Natural killer cell (primary cell): ENCODE measurements around the gene PCYT2. TPM values are rescaled to one million over a fixed set of nuclear protein-coding genes. Genes with fewer than 3 reads are reported as not detected.

Experiments used
- ATAC-seq, 3 donors: fragments of 150-1000 bp in 2 of 3; fragments of 200-7000 bp in 1 of 3; cut with Tn5 transposase; 1 replicate in 1 of 3; 2 replicates in 2 of 3; pipeline ENCODE4 v1.10.0; 2021; ENCODE audit warnings: mild to moderate bottlenecking in 2 of 3, moderate library complexity in 2 of 3
- DNase-seq, 2 donors: peaks; one replicate each; pipeline versions ENCODE4 v3.0.0 to v3.0.0-alpha.2; 2013 to 2021; ENCODE audit warnings: mixed read lengths in 1 of 2
- H3K27ac ChIP-seq: one replicate; pipeline ENCODE4 v1.5.1; 2013; ENCODE audit warnings: mild to moderate bottlenecking, low read length
- H3K27me3 ChIP-seq: one replicate; pipeline ENCODE4 v1.6.1; 2013; ENCODE audit warnings: low read length; ENCODE audit not compliant: control insufficient read depth, insufficient read depth
- H3K36me3 ChIP-seq: one replicate; pipeline ENCODE4 v1.6.1; 2013; ENCODE audit warnings: low read length; ENCODE audit not compliant: control insufficient read depth, insufficient read depth
- H3K4me1 ChIP-seq: one replicate; pipeline ENCODE4 v1.6.1; 2013; ENCODE audit warnings: low read length; ENCODE audit not compliant: control insufficient read depth, insufficient read depth
- H3K4me3 ChIP-seq: one replicate; pipeline ENCODE4 v1.5.1; 2013; ENCODE audit warnings: low read length
- H3K9me3 ChIP-seq: one replicate; pipeline ENCODE4 v1.6.1; 2013; ENCODE audit warnings: low read length; ENCODE audit not compliant: control insufficient read depth, insufficient read depth
- H3K27ac Mint-ChIP-seq, 2 donors: one replicate each; pipeline ENCODE4 v1.8.0; 2022; ENCODE audit warnings: mild to moderate bottlenecking in 2 of 2, mixed read lengths in 2 of 2, moderate library complexity in 1 of 2
- H3K27me3 Mint-ChIP-seq, 2 donors: one replicate each; pipeline ENCODE4 v1.8.0; 2022; ENCODE audit warnings: low read depth in 2 of 2, mixed read lengths in 2 of 2
- H3K36me3 Mint-ChIP-seq: one replicate; pipeline ENCODE4 v1.8.0; 2022; ENCODE audit warnings: mixed read lengths
- H3K4me1 Mint-ChIP-seq, 2 donors: one replicate each; pipeline ENCODE4 v1.8.0; 2022; ENCODE audit warnings: mixed read lengths in 2 of 2
- H3K4me3 Mint-ChIP-seq: one replicate; pipeline ENCODE4 v1.8.0; 2022; ENCODE audit warnings: mild to moderate bottlenecking, moderate library complexity, mixed read lengths
- H3K9me3 Mint-ChIP-seq, 2 donors: one replicate each; pipeline ENCODE4 v1.8.0; 2022; ENCODE audit warnings: mixed read lengths in 2 of 2
- WGBS: methylation state at CpG from one replicate; pipeline ENCODE4 v1.1.7; 2013; ENCODE audit warnings: missing lambda C conversion rate; ENCODE audit not compliant: insufficient coverage; 5-methylcytosine and 5-hydroxymethylcytosine counted together
- intact Hi-C: fragments of 100-400 bp; cut with micrococcal nuclease; formaldehyde crosslinking; loops from one replicate; pipeline ENCODE4 v1.14.2; 2022
- total RNA-seq, 4 donors: library from RNA; stranded (reverse); fragments of 120-200 nt in 1 of 4; gene quantifications; one replicate each; pipeline versions ENCODE4 v1.2.3 to v1.2.4, GENCODE V29; 2013 to 2022
- TF ChIP-seq, protein P1 (sequence below): fragments of 200-600 bp; IDR thresholded peaks from one replicate; pipeline ENCODE4 v1.8.0; 2022; ENCODE audit warnings: antibody characterized with exemption

PCYT2 gene
- total RNA-seq, 3 donors from 2014 or later (not counting 1 experiment from before 2014, with no cell fraction given): 30.6 to 34.4 (median 34.2) TPM

DNA sequence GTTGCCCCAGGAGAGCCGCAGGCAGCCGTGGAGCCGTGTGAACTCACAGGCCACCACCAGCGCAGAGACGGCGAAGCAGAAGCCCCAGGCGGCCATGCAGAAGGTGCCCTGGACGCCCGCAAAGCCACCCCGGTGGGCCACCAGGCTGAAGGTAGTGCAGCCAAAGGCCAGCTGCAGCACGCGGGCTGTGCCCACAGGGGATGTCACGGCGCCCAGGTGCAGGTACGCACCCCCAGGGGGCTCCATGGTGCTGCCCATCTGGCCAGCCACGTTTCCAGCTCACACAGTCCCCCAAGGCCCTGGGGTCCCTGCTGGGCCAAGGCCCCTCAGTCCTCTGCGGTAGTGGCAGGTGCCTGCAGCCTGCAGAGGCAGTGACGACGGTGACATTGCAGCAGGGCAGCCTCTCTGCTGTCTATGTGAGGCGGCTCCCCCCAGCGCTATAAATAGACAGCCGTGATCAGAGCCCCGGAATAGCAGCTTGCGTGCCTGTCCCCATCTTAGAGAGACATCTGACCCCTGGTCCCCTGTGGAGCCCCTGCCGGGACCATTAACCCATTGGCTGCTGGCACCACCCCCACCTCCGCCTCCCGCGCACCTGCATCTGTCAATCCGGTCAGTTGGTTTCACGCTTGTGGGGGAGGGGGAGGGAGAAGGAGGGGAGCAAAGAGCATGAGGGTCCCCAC is 30.4 kb upstream of the PCYT2 start:
- H3K27me3 ChIP-seq: peaks cover 6% of the 10 kb centered on the region
- no peak overlapping the region for H3K27ac Mint-ChIP-seq
- H3K36me3 Mint-ChIP-seq: no peaks in the 10 kb centered on the region
- no peak overlapping the region for H3K4me3 Mint-ChIP-seq
- DNase-seq (no peak), ATAC-seq (no peak)
- H3K4me3 ChIP-seq: no peak overlapping the region
- H3K9me3 Mint-ChIP-seq: no peaks in the 10 kb centered on the region
- intact Hi-C loops: no loop called here
- H3K27me3 Mint-ChIP-seq: no peaks in the 10 kb centered on the region
- peaks cover 9% of the 10 kb centered on the region for H3K4me1 ChIP-seq
- peaks cover 0 to 7% of the 10 kb centered on the region in 2 donors for H3K4me1 Mint-ChIP-seq
- H3K36me3 ChIP-seq: no peaks in the 10 kb centered on the region
- TF ChIP-seq, protein P1, sequence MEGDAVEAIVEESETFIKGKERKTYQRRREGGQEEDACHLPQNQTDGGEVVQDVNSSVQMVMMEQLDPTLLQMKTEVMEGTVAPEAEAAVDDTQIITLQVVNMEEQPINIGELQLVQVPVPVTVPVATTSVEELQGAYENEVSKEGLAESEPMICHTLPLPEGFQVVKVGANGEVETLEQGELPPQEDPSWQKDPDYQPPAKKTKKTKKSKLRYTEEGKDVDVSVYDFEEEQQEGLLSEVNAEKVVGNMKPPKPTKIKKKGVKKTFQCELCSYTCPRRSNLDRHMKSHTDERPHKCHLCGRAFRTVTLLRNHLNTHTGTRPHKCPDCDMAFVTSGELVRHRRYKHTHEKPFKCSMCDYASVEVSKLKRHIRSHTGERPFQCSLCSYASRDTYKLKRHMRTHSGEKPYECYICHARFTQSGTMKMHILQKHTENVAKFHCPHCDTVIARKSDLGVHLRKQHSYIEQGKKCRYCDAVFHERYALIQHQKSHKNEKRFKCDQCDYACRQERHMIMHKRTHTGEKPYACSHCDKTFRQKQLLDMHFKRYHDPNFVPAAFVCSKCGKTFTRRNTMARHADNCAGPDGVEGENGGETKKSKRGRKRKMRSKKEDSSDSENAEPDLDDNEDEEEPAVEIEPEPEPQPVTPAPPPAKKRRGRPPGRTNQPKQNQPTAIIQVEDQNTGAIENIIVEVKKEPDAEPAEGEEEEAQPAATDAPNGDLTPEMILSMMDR: no peak
- WGBS: 58% methylated on average over 30 of the region's 30 CpGs
- H3K27ac ChIP-seq: no peak overlapping the region
- no peaks in the 10 kb centered on the region for H3K9me3 ChIP-seq

DNA sequence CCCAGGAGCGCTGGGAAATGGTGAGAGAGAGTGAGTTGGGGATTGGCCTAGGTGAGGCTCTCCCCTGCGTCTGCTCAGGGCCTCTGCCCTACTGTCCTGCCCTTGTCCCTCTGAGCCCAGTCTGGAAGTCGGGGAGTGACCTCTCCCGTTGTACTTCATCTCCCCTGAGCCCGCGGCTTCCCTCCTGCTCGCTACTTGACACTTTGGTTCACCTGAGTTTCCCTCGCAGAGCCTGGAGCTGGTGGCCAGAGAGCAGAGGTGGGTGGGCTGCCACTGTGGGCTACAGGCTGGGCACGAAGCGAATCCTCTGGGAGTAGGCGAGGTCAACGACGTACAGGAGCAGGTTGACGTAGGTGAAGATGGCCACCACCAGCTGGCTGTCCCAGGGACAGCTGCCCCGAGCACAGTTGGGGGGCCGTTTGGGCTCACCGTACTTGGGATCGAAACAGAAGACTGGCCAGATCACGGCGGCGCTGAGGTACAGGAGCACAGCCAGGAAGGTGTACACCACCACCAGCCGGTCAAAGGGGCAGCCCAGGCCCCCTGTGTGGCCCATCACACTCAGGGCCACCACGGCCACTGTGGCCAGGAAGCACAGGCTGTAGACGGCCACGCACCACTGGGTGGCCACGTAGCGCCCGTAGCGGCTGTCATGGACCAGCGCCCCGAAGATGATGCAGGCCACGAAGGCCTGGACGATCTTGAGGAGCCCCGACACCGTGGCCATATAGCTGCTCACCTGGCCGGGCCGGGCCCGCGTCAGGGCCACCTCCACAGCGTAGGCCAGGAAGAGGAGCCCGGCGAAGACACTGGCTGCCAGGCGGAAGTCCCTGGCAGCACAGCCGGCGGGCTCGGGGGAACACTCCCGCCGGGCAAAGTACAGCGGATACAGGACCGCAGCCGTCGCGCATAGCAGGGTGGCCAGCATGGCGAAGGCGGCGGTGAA is 29.6 kb upstream of the PCYT2 start:
- H3K4me3 Mint-ChIP-seq: no peak overlapping the region
- no peak for DNase-seq
- Histone ChIP-seq H3K27ac (no peak overlapping the region), H3K9me3 (no peaks in the 10 kb centered on the region), H3K4me1 (peaks cover 12% of the 10 kb centered on the region), H3K27me3 (peaks cover 6% of the 10 kb centered on the region), H3K4me3 (no peak overlapping the region), H3K36me3 (no peaks in the 10 kb centered on the region)
- peaks cover 0 to 7% of the 10 kb centered on the region in 2 donors for H3K4me1 Mint-ChIP-seq
- H3K36me3 Mint-ChIP-seq: no peaks in the 10 kb centered on the region
- H3K27ac Mint-ChIP-seq: no peak overlapping the region
- H3K9me3 Mint-ChIP-seq: no peaks in the 10 kb centered on the region
- WGBS: 93% methylated on average over 56 of the region's 56 CpGs
- ATAC-seq: no peak
- H3K27me3 Mint-ChIP-seq: no peaks in the 10 kb centered on the region
- intact Hi-C loops: no loop called here
- TF ChIP-seq, protein P1: no peak

DNA sequence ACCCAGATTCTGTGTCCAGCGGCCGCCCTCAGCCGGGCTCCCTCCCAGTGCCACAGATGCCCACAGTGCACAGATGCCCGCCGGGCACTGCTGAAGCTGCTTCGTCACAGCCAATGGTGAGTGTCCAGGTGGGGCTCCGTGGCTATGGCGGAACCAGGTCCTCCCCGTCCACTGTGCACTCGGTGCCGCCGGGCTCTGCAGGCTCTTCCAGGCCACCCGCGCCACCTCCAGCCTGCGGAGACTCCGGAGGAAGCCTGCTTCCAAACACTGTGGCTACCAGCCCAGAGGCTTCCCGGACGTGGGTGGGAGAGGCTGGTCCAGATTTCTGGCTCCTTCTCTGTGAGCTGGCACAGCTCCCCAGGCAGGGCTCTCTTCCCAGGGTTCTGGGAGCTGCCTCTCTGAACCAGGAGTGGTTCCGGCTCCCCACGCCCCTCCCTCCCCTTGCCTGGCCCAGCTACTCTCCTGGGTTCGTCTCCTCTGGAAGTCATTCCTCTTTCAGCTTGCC is 28.7 kb upstream of the PCYT2 start:
- Mint-ChIP-seq H3K27me3 (peaks cover 0 to under 1% of the 10 kb centered on the region in 2 donors), H3K4me1 (peaks cover 0 to 7% of the 10 kb centered on the region in 2 donors), H3K27ac (no peak overlapping the region), H3K36me3 (no peaks in the 10 kb centered on the region), H3K9me3 (no peaks in the 10 kb centered on the region), H3K4me3 (no peak overlapping the region)
- TF ChIP-seq, protein P1: no peak
- Histone ChIP-seq H3K4me3 (no peak overlapping the region), H3K27ac (no peak overlapping the region), H3K27me3 (peaks cover 6% of the 10 kb centered on the region), H3K36me3 (no peaks in the 10 kb centered on the region), H3K4me1 (peaks cover 12% of the 10 kb centered on the region), H3K9me3 (no peaks in the 10 kb centered on the region)
- DNase-seq: no peak
- 94% methylated on average over 21 of the region's 21 CpGs for WGBS
- intact Hi-C loops: no loop called here
- no peak for ATAC-seq
